AG20443 (cell line): ENCODE results near the gene DECR2.
"Not testable (repeated sequence)": the region's sequence is repeated elsewhere in the genome, so short reads cannot be mapped to it uniquely, and the experiment has no call there.

Source experiments
- DNase-seq: peaks from one replicate; pipeline ENCODE4 v3.0.0; 2012; ENCODE audit warnings: low spot score, mixed read lengths

Gene DECR2

GRCh38 chr16:379183-379960 lies 22.3 kb upstream of the DECR2 start:
- DNase-seq: no peak

GRCh38 chr16:379961-380761 lies 21.5 kb upstream of the DECR2 start:
- no peak for DNase-seq

- peak; percentile 39 for DNase-seq
Measured at GRCh38 chr16:380762-381011, 21.0 kb upstream of the DECR2 start.

GRCh38 chr16:381012-381788 lies 20.5 kb upstream of the DECR2 start:
- peak; percentile 42 for DNase-seq

- peak; percentile 96 for DNase-seq
Measured at GRCh38 chr16:381789-382717, 19.6 kb upstream of the DECR2 start, which contains the start of gene PGAP6. Gene PGAP6, minus strand, starts transcription at chr16:381978. Its CDS starts 157 bp downstream, at chr16:381821.

GRCh38 chr16:383326-384051 lies 18.2 kb upstream of the DECR2 start:
- DNase-seq: no peak

- no peak for DNase-seq
Measured at GRCh38 chr16:386641-387156, 15.0 kb upstream of the DECR2 start.

- not testable (repeated sequence) for DNase-seq
Measured at GRCh38 chr16:387761-388666, 13.7 kb upstream of the DECR2 start.

- DNase-seq: no peak
Measured at GRCh38 chr16:389352-389751, 12.3 kb upstream of the DECR2 start.

GRCh38 chr16:391885-392335 lies 9.8 kb upstream of the DECR2 start:
- DNase-seq: peak; percentile 71

- DNase-seq: no peak
Measured at GRCh38 chr16:392450-393030, 9.1 kb upstream of the DECR2 start.

- DNase-seq: no peak
Measured at GRCh38 chr16:396199-396598, 5.5 kb upstream of the DECR2 start.

GRCh38 chr16:396605-397004 lies 5.1 kb upstream of the DECR2 start:
- peak; percentile 80 for DNase-seq

GRCh38 chr16:397135-397661 lies 4.5 kb upstream of the DECR2 start, which contains the start of gene NME4:
Gene NME4, plus strand, starts transcription at chr16:397199. Its CDS starts 24 bp downstream, at chr16:397223.
- DNase-seq: peak; percentile 71

- DNase-seq: peak; percentile 80
Measured at GRCh38 chr16:397736-398332, 3.9 kb upstream of the DECR2 start.

GRCh38 chr16:398561-399339 lies 2.9 kb upstream of the DECR2 start:
- no peak for DNase-seq

GRCh38 chr16:399340-400019 lies 2.2 kb upstream of the DECR2 start:
- DNase-seq: no peak
